T-helper 17 cell (primary cell): ENCODE measurements around the gene SH3BGRL2. TPM values are rescaled to one million over a fixed set of nuclear protein-coding genes. Genes with fewer than 3 reads are reported as not detected.
"Not testable (repeated sequence)": the region's sequence is repeated elsewhere in the genome, so short reads cannot be mapped to it uniquely, and the experiment has no call there.

Source experiments
- ATAC-seq: fragments of 150-1000 bp; cut with Tn5 transposase; 2 replicates; pipeline ENCODE4 v1.10.0; 2021; ENCODE audit warnings: mild to moderate bottlenecking, moderate library complexity
- DNase-seq, 3 donors: peaks; one replicate each; pipeline versions ENCODE4 v3.0.0 to v3.0.0-alpha.2; 2020 to 2021
- H3K9me3 ChIP-seq: one replicate; pipeline ENCODE4 v1.7.0; 2013; ENCODE audit warnings: low read length, mild to moderate bottlenecking; ENCODE audit not compliant: control insufficient read depth, poor library complexity, severe bottlenecking
- H3K27ac Mint-ChIP-seq: one replicate; pipeline ENCODE4 v1.8.0; 2022; ENCODE audit warnings: mild to moderate bottlenecking, moderate library complexity, mixed read lengths
- H3K27me3 Mint-ChIP-seq: one replicate; pipeline ENCODE4 v1.8.0; 2022; ENCODE audit warnings: mixed read lengths
- H3K36me3 Mint-ChIP-seq: one replicate; pipeline ENCODE4 v1.8.0; 2022; ENCODE audit warnings: low read depth, mixed read lengths
- H3K4me1 Mint-ChIP-seq: one replicate; pipeline ENCODE4 v1.8.0; 2022; ENCODE audit warnings: mild to moderate bottlenecking, mixed read lengths
- H3K4me3 Mint-ChIP-seq: one replicate; pipeline ENCODE4 v1.8.0; 2022; ENCODE audit warnings: mild to moderate bottlenecking, moderate library complexity, mixed read lengths
- total RNA-seq, 4 donors: library from RNA in 2 of 4; stranded (reverse) in 2 of 4; gene quantifications; one replicate each; pipeline ENCODE4 v1.2.3 and lab custom pipeline; 2022 to 2026

Gene SH3BGRL2
- total RNA-seq, 2 donors from 2014 or later, result 2.1 to 36.0 TPM

DNA sequence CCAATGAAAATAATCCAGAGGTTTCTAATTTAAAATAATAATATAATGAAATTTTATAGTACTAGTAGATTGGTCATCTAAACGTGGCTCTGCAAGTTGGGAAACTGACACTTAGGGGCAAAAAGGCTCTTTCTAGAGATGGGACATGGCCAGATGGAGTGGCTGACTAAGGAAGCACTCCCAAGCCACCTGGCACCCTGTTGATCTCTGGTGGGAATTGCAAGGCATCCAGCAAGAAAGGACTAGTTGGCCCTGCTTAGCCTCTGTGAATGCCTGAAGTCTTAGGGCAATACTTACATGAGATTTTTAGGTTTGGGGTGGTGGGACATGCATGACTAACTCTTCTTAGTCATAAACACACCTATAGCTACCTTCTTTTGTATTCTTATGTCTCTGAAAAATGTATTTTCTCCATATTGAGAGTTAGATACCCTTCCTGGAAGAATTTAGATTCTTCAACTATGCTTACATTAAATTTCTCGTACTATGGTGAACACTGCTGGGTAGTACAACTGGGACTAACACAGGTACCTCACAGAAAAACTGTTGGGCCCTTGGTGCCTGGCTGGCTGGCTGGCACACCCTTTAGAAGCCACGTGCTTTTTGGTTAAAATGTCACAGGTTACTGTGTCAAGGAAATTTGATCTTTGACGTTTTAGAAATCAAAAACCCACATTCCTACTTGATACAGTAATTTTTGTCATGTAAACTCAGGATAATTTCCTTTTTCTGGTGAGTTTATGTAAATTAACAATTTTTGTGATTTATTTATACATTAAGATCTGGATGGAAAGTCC lies 25.0 kb upstream of the SH3BGRL2 start:
- Mint-ChIP-seq H3K36me3 (no peaks in the 10 kb centered on the region), H3K27me3 (no peaks in the 10 kb centered on the region), H3K4me1 (no peaks in the 10 kb centered on the region), H3K27ac (no peak overlapping the region), H3K4me3 (no peak overlapping the region)
- no peak for ATAC-seq
- no peak for DNase-seq
- H3K9me3 ChIP-seq, result no peaks in the 10 kb centered on the region

DNA sequence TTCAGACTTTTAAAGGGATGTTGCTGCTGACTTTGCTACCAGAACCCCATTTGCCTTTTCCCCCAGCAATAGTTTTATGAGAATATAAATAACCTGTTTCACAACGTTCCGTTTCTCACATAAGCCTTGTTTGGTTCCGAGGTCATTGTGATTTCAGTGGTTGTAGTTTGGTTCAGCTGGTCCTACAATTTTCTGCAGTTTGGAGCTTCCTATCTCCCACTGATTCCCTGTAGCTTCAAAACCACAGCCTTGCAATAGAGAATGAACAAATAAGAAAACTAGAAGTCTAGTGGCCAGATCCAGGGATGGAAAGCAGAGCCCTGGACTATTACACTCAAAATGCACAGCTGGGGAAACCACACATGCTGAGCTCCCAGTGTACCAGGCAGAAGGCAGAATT lies 24.1 kb upstream of the SH3BGRL2 start:
- Mint-ChIP-seq H3K27me3 (no peaks in the 10 kb centered on the region), H3K4me1 (no peaks in the 10 kb centered on the region), H3K27ac (no peak overlapping the region), H3K36me3 (no peaks in the 10 kb centered on the region), H3K4me3 (no peak overlapping the region)
- no peaks in the 10 kb centered on the region for H3K9me3 ChIP-seq
- DNase-seq (no peak), ATAC-seq (no peak)

DNA sequence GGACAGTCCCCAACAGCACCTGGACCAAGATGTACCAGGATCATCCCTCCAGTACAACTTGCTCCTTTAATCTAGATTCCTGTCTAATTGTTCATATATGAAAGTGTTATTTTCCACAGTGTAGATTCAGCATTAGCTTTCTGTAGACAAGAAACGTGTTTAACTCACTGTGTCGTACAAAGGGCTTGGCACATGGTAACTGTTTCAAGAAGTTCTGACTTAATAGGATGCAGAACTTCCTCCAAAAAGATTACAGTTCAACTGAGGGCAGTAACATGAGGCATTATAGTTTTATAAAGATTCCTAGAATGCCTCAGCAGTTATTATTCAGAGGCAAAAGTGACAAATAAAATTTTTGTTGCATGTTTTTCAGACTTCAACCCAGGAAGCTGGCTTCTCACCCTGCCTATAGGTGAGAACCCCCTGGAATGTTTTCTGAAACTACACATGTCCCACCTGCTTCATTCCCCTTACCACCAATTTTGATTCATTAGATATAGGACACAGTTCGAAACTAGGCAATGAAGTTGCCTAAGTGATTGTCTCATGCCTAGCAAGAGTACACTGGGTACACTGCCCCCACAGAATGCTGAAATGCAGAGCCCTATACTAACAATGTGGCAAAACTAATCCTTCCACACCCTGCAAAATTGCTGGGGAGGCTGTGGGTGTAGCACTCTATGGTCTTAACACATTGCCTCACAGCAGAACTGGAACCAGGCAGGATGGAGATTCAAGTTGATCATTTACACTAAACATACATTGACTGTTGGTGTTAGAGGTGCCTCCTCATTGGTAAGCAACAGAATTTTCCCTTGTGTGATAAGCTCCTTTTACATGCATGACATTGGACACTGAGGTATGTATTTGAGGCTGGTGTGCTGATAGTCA lies 22.6 kb upstream of the SH3BGRL2 start:
- H3K27me3 Mint-ChIP-seq, result peaks cover 4% of the 10 kb centered on the region
- H3K4me1 Mint-ChIP-seq, result no peaks in the 10 kb centered on the region
- no peak for ATAC-seq
- H3K9me3 ChIP-seq, result no peaks in the 10 kb centered on the region
- no peak for DNase-seq
- H3K27ac Mint-ChIP-seq, result no peak overlapping the region
- H3K4me3 Mint-ChIP-seq, result no peak overlapping the region
- H3K36me3 Mint-ChIP-seq, result no peaks in the 10 kb centered on the region

DNA sequence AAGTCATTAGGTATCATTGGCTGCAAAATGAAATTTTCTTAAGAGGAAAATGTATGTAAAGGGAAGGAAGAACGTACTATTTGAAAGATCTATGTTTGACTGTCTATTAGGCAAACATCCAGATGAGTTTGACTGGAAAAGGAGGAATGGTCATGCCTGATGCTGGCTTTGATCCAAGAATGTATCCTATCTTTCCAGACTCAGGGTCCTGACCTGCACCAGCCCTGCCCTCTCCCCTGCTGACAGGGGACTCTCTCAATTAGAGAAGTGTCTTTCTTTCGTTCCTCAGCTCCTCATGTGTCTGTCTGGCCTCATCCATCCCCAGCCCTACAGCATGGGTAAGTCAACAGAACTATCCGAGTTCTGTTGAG lies 21.9 kb upstream of the SH3BGRL2 start:
- ATAC-seq (no peak), DNase-seq (no peak)
- H3K4me3 Mint-ChIP-seq, result no peak overlapping the region
- H3K4me1 Mint-ChIP-seq, result no peaks in the 10 kb centered on the region
- H3K27me3 Mint-ChIP-seq, result peaks cover 6% of the 10 kb centered on the region
- no peaks in the 10 kb centered on the region for H3K9me3 ChIP-seq
- no peak overlapping the region for H3K27ac Mint-ChIP-seq
- no peaks in the 10 kb centered on the region for H3K36me3 Mint-ChIP-seq

DNA sequence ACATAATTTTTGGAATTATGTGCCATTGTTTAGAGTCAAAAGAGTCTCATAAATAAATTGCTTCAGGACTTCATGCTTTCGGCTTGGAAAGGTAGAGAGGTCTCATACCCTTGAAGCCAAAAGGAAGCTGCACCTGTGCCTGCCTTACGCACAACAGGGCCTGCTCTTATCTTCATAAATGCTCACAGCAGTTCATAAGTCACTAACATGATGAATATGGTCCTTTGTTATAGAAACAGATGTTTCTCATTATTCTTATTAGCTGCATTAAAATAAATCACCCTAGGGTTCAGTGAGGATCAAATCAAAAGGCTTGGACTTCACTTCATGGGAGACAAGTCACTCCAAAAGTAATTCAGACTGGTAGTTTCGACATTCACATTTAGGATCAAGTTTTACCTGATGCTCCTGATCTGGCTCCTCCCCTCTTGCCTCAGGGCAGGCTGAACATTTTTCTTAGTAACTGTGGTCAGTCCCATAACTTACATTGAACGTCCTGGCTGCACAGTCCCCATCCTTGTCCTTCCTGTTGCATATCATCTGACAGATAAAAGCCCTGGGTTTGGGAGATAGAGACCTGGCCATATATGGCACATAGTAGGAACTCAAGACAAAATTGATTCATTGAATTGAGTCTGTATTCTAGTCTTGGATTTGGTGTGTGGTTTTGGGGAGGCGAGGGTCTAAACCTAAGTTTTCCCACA lies 20.7 kb upstream of the SH3BGRL2 start:
- H3K4me3 Mint-ChIP-seq, result no peak overlapping the region

DNA sequence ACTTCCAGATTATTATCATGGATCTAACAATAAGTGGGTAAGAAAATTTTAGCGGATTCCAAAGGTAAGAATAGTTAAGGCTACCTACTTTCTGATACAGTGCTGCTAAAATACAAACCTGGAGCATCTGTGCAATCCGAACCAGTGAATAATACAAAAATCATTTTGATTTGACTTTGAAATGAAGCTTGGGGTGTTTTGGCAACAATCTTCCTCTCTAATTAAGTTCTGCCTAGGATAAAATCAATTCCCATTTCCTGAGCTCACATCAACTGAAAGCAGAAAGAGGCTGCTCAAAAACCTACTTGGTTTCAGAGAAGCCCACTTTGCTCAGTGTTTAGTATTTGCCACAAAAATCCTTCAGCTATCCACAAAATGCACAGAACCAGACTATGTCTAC lies 18.7 kb upstream of the SH3BGRL2 start:
- Mint-ChIP-seq H3K4me3 (no peak overlapping the region), H3K4me1 (no peaks in the 10 kb centered on the region), H3K36me3 (no peaks in the 10 kb centered on the region), H3K27ac (no peak overlapping the region), H3K27me3 (peaks cover 16% of the 10 kb centered on the region)
- no peaks in the 10 kb centered on the region for H3K9me3 ChIP-seq
- DNase-seq, result no peak
- ATAC-seq, result no peak

More for the DNA sequence above, 20.7 kb upstream of the SH3BGRL2 start:
- Mint-ChIP-seq H3K4me1 (no peaks in the 10 kb centered on the region), H3K36me3 (no peaks in the 10 kb centered on the region), H3K27ac (no peak overlapping the region), H3K27me3 (peaks cover 11% of the 10 kb centered on the region)
- no peaks in the 10 kb centered on the region for H3K9me3 ChIP-seq
- no peak for DNase-seq
- ATAC-seq, result no peak

DNA sequence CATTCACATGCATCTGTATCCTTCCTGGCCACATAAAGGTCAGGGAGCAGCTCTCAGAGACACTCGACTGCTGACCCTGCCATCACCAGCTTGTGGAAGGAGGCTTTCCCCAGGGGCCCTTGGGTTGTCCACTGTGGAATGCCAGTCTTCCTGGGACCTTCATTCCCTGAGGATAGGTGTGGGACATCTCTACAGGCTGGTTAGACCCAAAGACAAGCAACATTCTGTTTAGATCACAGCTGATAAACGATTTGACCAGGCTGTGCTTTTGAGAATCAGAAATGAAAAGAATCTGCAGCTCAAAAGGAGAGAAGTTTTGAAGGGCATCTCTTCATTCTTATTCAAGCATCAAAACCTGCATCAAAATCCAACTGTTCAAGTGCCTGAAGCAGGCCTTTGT lies 18.2 kb upstream of the SH3BGRL2 start:
- Mint-ChIP-seq H3K36me3 (no peaks in the 10 kb centered on the region), H3K4me3 (no peak overlapping the region), H3K27me3 (peaks cover 16% of the 10 kb centered on the region), H3K4me1 (no peaks in the 10 kb centered on the region), H3K27ac (no peak overlapping the region)
- no peaks in the 10 kb centered on the region for H3K9me3 ChIP-seq
- ATAC-seq (no peak), DNase-seq (no peak)

DNA sequence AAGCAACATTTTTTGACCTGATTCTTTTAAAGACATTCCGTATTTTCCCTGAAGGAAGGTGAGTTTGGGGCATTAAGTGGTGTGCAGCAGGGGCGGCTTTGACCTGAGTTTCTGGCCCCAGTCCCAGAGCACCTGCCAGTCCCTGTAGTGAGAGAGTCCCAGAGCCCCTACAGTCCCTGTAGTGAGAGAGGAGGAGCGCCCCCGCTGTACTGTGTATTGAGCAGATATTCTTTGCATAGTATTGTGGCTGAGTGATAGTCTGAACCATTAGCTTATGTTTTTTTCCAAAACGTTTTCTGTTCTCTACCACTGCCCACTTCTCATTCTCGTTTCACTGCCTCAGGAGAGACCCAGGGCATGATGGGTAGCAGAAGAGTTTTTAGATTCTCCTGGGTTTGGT lies 17.2 kb upstream of the SH3BGRL2 start:
- peaks cover 20% of the 10 kb centered on the region for H3K27me3 Mint-ChIP-seq
- DNase-seq, result no peak
- no peak overlapping the region for H3K27ac Mint-ChIP-seq

DNA sequence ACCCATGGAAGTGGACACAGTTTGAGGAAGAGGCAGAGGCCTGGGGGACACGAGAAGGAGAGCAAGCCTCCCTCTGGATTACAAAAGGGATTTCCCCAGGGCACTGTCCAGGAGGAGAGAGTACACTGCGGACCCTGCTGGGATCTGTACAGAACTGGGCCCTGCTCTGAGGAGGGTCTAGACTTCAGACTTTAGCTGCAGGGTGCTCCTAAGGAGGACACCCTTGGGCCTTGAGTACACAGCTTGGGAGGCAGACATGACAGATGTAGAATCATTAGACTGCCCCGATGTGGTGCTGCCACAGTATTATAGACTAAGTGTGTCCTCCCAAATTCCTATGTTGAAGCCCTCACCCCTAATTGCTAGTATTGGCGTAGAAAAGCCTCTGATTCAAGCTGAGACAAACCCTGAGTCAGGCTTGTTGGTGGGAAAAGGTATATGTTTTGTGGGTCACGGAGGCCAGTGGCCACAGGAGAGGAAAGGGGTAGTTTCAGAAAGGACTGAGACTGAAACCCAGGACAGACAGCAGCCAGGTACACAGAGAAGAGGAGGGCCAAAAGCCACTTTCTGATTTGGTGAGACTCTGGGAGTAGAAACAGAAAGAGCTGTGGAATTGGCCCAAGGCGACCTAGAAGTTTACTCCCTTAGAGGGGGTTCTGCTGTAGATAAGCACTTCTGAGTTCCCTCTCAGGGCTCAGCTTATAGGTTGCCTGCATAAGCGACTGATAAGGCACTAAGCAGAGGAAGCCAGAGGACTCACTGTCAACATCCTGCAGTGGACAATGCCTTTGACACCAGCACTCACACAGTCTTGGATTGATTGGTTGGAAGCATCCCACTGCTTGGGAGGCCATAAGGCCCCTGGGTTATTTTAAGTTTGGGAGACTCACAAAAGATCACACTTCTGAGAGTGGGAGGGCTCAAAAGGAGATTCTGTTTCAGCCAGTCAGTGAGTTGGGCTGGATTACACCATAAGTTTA lies 16.5 kb upstream of the SH3BGRL2 start:
- H3K36me3 Mint-ChIP-seq, result peaks cover 2% of the 10 kb centered on the region
- no peak for ATAC-seq

More for the DNA sequence above, 17.2 kb upstream of the SH3BGRL2 start:
- H3K9me3 ChIP-seq, result no peaks in the 10 kb centered on the region
- Mint-ChIP-seq H3K36me3 (no peaks in the 10 kb centered on the region), H3K4me1 (no peaks in the 10 kb centered on the region), H3K4me3 (no peak overlapping the region)
- no peak for ATAC-seq

DNA sequence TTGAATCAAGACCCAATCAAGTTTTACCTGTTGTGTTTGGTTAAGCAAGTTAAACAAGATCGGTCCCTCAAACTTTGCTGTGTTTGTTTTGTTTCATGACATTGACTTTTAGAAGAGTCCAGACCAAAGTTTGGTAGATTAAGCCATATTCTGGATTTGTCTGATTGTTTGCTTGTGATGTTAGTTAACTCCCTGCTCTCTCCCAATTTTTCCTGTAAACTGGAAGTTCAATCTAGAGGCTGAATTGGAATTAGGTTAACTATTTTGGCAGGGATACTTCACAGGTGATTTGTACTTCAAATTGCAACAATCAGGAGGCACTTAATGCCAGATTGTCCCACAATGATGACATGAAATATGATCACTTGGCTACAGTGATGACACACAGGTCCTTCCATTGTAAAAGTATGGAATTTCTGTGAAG lies 13.6 kb upstream of the SH3BGRL2 start:
- no peak for DNase-seq
- Mint-ChIP-seq H3K36me3 (peaks cover 2% of the 10 kb centered on the region), H3K27ac (no peak overlapping the region), H3K4me1 (no peaks in the 10 kb centered on the region), H3K27me3 (peaks cover 33% of the 10 kb centered on the region), H3K4me3 (no peak overlapping the region)
- H3K9me3 ChIP-seq, result no peaks in the 10 kb centered on the region
- no peak for ATAC-seq

More for the DNA sequence above, 16.5 kb upstream of the SH3BGRL2 start:
- Mint-ChIP-seq H3K27me3 (peaks cover 26% of the 10 kb centered on the region), H3K4me3 (no peak overlapping the region), H3K27ac (no peak overlapping the region), H3K4me1 (no peaks in the 10 kb centered on the region)
- DNase-seq, result no peak
- H3K9me3 ChIP-seq, result no peaks in the 10 kb centered on the region

DNA sequence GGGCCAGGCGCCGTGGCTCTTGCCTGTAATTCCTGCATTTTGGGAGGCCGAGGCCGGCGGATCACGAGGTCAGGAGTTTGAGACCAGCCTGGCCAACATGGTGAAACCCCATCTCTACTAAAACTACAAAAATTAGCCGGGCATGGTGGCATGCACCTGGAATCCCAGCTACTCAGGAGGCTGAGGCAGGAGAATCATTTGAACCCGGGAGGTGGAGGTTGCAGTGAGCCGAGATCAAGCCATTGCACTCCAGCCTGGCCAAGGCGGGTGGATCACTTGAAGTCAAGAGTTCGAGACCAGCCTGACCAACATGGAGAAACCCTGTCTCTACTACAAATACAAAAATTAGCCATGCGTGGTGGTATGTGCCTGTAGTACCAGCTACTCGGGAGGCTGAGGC lies 12.7 kb upstream of the SH3BGRL2 start:
- H3K27me3 Mint-ChIP-seq, result peaks cover 36% of the 10 kb centered on the region
- H3K4me3 Mint-ChIP-seq, H3K9me3 ChIP-seq, H3K36me3 Mint-ChIP-seq, H3K27ac Mint-ChIP-seq, H3K4me1 Mint-ChIP-seq, ATAC-seq, DNase-seq: not testable (repeated sequence)

DNA sequence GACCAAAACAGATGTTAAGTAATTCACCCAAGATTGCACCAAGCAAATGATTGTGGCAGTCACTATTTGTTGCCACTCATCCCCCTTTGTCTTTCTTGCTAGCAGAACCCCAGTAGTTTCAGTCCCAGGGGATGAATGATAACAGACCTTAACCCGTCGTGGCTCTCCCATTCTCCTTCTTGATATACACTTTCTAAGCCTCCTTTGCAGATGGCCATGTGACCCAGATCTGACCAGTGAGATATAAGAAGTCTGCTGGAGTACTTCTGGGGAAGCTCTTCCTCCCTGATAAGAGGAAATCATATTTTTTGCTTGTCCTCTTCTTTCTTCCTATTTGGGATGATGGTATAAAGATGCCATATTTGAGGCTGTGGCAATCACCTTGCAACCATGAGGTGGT lies 9.6 kb upstream of the SH3BGRL2 start:
- Mint-ChIP-seq H3K4me3 (no peak overlapping the region), H3K27me3 (peaks cover 34% of the 10 kb centered on the region), H3K4me1 (no peaks in the 10 kb centered on the region), H3K27ac (no peak overlapping the region), H3K36me3 (peaks cover 2% of the 10 kb centered on the region)
- ATAC-seq (no peak), DNase-seq (no peak)
- H3K9me3 ChIP-seq, result no peaks in the 10 kb centered on the region
